H9 (cell line): ENCODE results near the gene CACNA1I. TPM values are rescaled to one million over a fixed set of nuclear protein-coding genes. Genes with fewer than 3 reads are reported as not detected.

Experiments
- DNase-seq: peaks from one replicate; pipeline ENCODE4 v3.0.0-alpha.2; 2017
- H2AFZ ChIP-seq: one replicate; pipeline ENCODE4 v1.6.1; 2013; ENCODE audit warnings: mild to moderate bottlenecking, low read length, control low read depth, moderate library complexity
- H2AK5ac ChIP-seq: 2 replicates; pipeline ENCODE4 v1.6.1; 2013; ENCODE audit warnings: low read length, control low read depth, mixed read lengths; ENCODE audit not compliant: insufficient read length
- H2BK120ac ChIP-seq: one replicate; pipeline ENCODE4 v1.6.1; 2013; ENCODE audit warnings: low read depth, mild to moderate bottlenecking, low read length, control low read depth, inconsistent platforms; ENCODE audit not compliant: poor library complexity, severe bottlenecking
- H2BK12ac ChIP-seq: 2 replicates; pipeline ENCODE4 v1.6.1; 2013; ENCODE audit warnings: low read length, control low read depth, mixed read lengths, low read depth; ENCODE audit not compliant: insufficient read length
- H2BK15ac ChIP-seq: 2 replicates; pipeline ENCODE4 v1.6.1; 2013; ENCODE audit warnings: low read depth, low read length, control low read depth
- H2BK20ac ChIP-seq: one replicate; pipeline ENCODE4 v1.6.1; 2013; ENCODE audit warnings: low read depth, mild to moderate bottlenecking, low read length, control low read depth, inconsistent platforms; ENCODE audit not compliant: poor library complexity, severe bottlenecking
- H2BK5ac ChIP-seq: 2 replicates; pipeline ENCODE4 v1.6.1; 2013; ENCODE audit warnings: low read length, control low read depth, mixed read lengths; ENCODE audit not compliant: insufficient read length
- H3K14ac ChIP-seq: 2 replicates; pipeline ENCODE4 v1.6.1; 2013; ENCODE audit warnings: low read length, control low read depth; ENCODE audit not compliant: insufficient read depth
- H3K18ac ChIP-seq: 2 replicates; pipeline ENCODE4 v1.6.1; 2013; ENCODE audit warnings: low read depth, mild to moderate bottlenecking, mixed read lengths, low read length, control low read depth; ENCODE audit not compliant: insufficient read length
- H3K23ac ChIP-seq: 2 replicates; pipeline ENCODE4 v1.6.1; 2013; ENCODE audit warnings: low read length, control low read depth, mixed read lengths, low read depth; ENCODE audit not compliant: insufficient read length
- H3K23me2 ChIP-seq: 2 replicates; pipeline ENCODE4 v1.6.1; 2013; ENCODE audit warnings: low read depth, mild to moderate bottlenecking, mixed read lengths, low read length, control low read depth; ENCODE audit not compliant: insufficient read length, poor library complexity, severe bottlenecking
- H3K27ac ChIP-seq: 2 replicates; pipeline ENCODE4 v1.5.1; 2013; ENCODE audit warnings: low read length, control low read depth, mixed read lengths, low read depth; ENCODE audit not compliant: insufficient read length
- H3K27me3 ChIP-seq: 2 replicates; pipeline ENCODE4 v1.6.1; 2013; ENCODE audit warnings: low read length, control low read depth, inconsistent platforms; ENCODE audit not compliant: insufficient read depth
- H3K4ac ChIP-seq: 2 replicates; pipeline ENCODE4 v1.6.1; 2013; ENCODE audit warnings: low read depth, mild to moderate bottlenecking, control low read depth, inconsistent platforms, low read length, moderate library complexity
- H3K4me1 ChIP-seq: 2 replicates; pipeline ENCODE4 v1.6.1; 2013; ENCODE audit warnings: low read length, control low read depth, inconsistent platforms; ENCODE audit not compliant: insufficient read depth
- H3K4me2 ChIP-seq: 2 replicates; pipeline ENCODE4 v1.6.1; 2013; ENCODE audit warnings: low read length, control low read depth, mixed read lengths; ENCODE audit not compliant: insufficient read length, insufficient read depth
- H3K56ac ChIP-seq: 2 replicates; pipeline ENCODE4 v1.6.1; 2013; ENCODE audit warnings: low read depth, mild to moderate bottlenecking, mixed read lengths, low read length, control low read depth; ENCODE audit not compliant: insufficient read length
- H3K79me1 ChIP-seq: 2 replicates; pipeline ENCODE4 v1.6.1; 2013; ENCODE audit warnings: low read depth, mild to moderate bottlenecking, moderate library complexity, low read length, control low read depth, inconsistent platforms; ENCODE audit not compliant: insufficient read depth, poor library complexity, severe bottlenecking
- H3K79me2 ChIP-seq: 2 replicates; pipeline ENCODE4 v1.6.1; 2013; ENCODE audit warnings: low read length, control low read depth, inconsistent platforms; ENCODE audit not compliant: insufficient read depth
- H3K9ac ChIP-seq: 2 replicates; pipeline ENCODE4 v1.6.1; 2013; ENCODE audit warnings: low read length, control low read depth, mixed read lengths; ENCODE audit not compliant: insufficient read length; ENCODE audit errors: extremely low read depth
- H3K9me3 ChIP-seq: one replicate; pipeline ENCODE4 v1.6.1; 2013; ENCODE audit warnings: low read depth, low read length, inconsistent platforms; ENCODE audit not compliant: control insufficient read depth
- H3T11ph ChIP-seq: one replicate; pipeline ENCODE4 v1.6.1; 2013; ENCODE audit warnings: mild to moderate bottlenecking, low read length, control low read depth, inconsistent platforms
- H4K20me1 ChIP-seq: one replicate; pipeline ENCODE4 v1.6.1; 2013; ENCODE audit not compliant: control insufficient read depth, insufficient read length, insufficient read depth
- H4K5ac ChIP-seq: 2 replicates; pipeline ENCODE4 v1.6.1; 2013; ENCODE audit warnings: low read depth, mild to moderate bottlenecking, mixed read lengths, low read length, control low read depth; ENCODE audit not compliant: insufficient read length
- H4K8ac ChIP-seq: replicated peaks from 2 replicates; pipeline ENCODE4 v1.6.1; 2013; ENCODE audit warnings: low read length, control low read depth, mixed read lengths, low read depth; ENCODE audit not compliant: insufficient read length
- H4K91ac ChIP-seq: 2 replicates; pipeline ENCODE4 v1.6.1; 2013; ENCODE audit warnings: low read depth, mild to moderate bottlenecking, moderate library complexity, mixed read lengths, low read length, control low read depth; ENCODE audit not compliant: insufficient read length
- H3K27ac Mint-ChIP-seq, 3 experiments: 2 replicates in 2 of 3; 3 replicates in 1 of 3; pipeline ENCODE4 v1.8.0; 2020 to 2021; ENCODE audit warnings: mixed read lengths in 3 of 3, mild to moderate bottlenecking in 1 of 3, moderate library complexity in 1 of 3
- H3K27me3 Mint-ChIP-seq: 2 replicates; pipeline ENCODE4 v1.8.0; 2021; ENCODE audit warnings: low read depth, mild to moderate bottlenecking, moderate library complexity, mixed read lengths
- H3K36me3 Mint-ChIP-seq, 3 experiments: 2 replicates in 2 of 3; 3 replicates in 1 of 3; pipeline ENCODE4 v1.8.0; 2020 to 2021; ENCODE audit warnings: low read depth in 3 of 3, mixed read lengths in 3 of 3; ENCODE audit not compliant: insufficient read depth in 1 of 3
- H3K4me1 Mint-ChIP-seq, 2 experiments: 2 replicates each; pipeline ENCODE4 v1.8.0; 2020; ENCODE audit warnings: mixed read lengths in 2 of 2
- H3K4me3 Mint-ChIP-seq, 2 experiments: 2 replicates in 1 of 2; 3 replicates in 1 of 2; pipeline ENCODE4 v1.8.0; 2020 to 2021; ENCODE audit warnings: mild to moderate bottlenecking in 2 of 2, mixed read lengths in 2 of 2, moderate library complexity in 1 of 2
- H3K9me3 Mint-ChIP-seq, 2 experiments: 2 replicates in 1 of 2; 3 replicates in 1 of 2; pipeline ENCODE4 v1.8.0; 2020; ENCODE audit warnings: mild to moderate bottlenecking in 2 of 2, mixed read lengths in 2 of 2, moderate library complexity in 1 of 2
- WGBS: extraction: QIAGEN DNeasy Blood & Tissue Kit; methylation state at CpG from one replicate; pipeline ENCODE4 v1.1.7; 2013; ENCODE audit warnings: missing lambda C conversion rate, low lambda C conversion rate, mixed read lengths; ENCODE audit not compliant: insufficient read length; ENCODE audit errors: extremely low coverage; 5-methylcytosine and 5-hydroxymethylcytosine counted together
- total RNA-seq: library from RNA; stranded (reverse); gene quantifications from 2 replicates; pipeline ENCODE4 v1.2.1, GENCODE V29; 2021
- TF ChIP-seq, protein P1 (sequence below): fragments of 200-600 bp; sonication (generic); conservative IDR thresholded peaks from 3 replicates; pipeline ENCODE4 v1.8.0; 2021; ENCODE audit warnings: antibody characterized with exemption, mild to moderate bottlenecking

CACNA1I gene
- total RNA-seq, 1 experiment from 2014 or later, result 0.50 TPM

DNA sequence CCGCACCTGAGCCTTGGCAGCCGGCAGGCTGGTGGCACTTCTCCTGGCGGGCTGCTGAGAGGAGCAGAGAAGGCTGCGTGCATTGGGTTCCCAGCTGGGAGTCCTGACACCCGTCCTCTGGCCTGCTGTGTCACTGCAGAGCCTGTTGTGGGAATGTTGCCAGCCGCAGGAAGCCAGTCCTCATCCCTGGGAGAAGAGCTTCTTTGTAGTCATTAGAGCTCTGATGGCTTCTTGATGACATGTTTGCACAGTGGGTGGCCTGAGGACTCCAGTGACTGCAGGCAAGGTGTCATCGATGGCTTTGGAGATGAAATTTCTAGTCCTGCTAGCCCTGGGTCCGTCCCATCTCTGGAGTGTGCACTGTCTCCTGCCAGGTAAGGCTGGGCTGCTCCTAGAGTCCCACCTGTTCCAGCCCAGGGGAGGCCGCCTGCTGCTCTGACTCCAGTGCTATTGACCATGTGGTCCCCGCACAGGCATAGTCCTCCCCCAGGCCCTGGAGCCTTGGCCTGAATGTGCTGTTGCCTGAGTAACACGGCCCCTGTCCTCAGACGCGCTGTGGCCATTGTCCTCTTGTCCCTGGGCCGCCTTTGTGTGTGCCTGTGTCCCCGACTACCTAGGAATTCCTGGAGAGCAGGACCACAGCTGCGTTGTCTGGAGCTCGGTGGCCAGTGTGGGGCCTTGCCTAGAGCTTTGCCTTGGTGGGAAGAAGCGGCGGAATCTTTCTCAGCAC lies 129.2 kb downstream of the CACNA1I start:
- no peak overlapping the region for H2BK12ac ChIP-seq
- no peaks in the 10 kb centered on the region for H3K4me1 ChIP-seq
- peaks cover 3% of the 10 kb centered on the region; the same call in 1 of the 2 replicates for H3K27me3 Mint-ChIP-seq
- H3K14ac ChIP-seq, result no peak overlapping the region
- no peaks in the 10 kb centered on the region for H3K23me2 ChIP-seq
- H4K8ac ChIP-seq, result no peak overlapping the region
- H3K36me3 Mint-ChIP-seq, result no peaks in the 10 kb centered on the region
- TF ChIP-seq, protein P1, sequence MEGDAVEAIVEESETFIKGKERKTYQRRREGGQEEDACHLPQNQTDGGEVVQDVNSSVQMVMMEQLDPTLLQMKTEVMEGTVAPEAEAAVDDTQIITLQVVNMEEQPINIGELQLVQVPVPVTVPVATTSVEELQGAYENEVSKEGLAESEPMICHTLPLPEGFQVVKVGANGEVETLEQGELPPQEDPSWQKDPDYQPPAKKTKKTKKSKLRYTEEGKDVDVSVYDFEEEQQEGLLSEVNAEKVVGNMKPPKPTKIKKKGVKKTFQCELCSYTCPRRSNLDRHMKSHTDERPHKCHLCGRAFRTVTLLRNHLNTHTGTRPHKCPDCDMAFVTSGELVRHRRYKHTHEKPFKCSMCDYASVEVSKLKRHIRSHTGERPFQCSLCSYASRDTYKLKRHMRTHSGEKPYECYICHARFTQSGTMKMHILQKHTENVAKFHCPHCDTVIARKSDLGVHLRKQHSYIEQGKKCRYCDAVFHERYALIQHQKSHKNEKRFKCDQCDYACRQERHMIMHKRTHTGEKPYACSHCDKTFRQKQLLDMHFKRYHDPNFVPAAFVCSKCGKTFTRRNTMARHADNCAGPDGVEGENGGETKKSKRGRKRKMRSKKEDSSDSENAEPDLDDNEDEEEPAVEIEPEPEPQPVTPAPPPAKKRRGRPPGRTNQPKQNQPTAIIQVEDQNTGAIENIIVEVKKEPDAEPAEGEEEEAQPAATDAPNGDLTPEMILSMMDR, result no peak
- no peak overlapping the region for H2BK20ac ChIP-seq
- no peak overlapping the region for H2BK120ac ChIP-seq
- no peaks in the 10 kb centered on the region for H3K79me2 ChIP-seq
- no peak overlapping the region for H3T11ph ChIP-seq
- H3K18ac ChIP-seq, result no peak overlapping the region
- H4K5ac ChIP-seq, result no peak overlapping the region
- no peaks in the 10 kb centered on the region for H3K79me1 ChIP-seq
- no peak overlapping the region for H2AK5ac ChIP-seq
- H3K4ac ChIP-seq, result no peak overlapping the region
- H3K4me1 Mint-ChIP-seq, result peaks cover 0 to 7% of the 10 kb centered on the region in 2 experiments; a peak in 1 of 4 replicates
- H4K20me1 ChIP-seq, result peaks cover 3% of the 10 kb centered on the region
- H3K27me3 ChIP-seq, result no peaks in the 10 kb centered on the region
- H3K4me2 ChIP-seq, result no peak overlapping the region
- WGBS, result no CpG with 5 or more reads among the region's 19 CpGs
- H3K23ac ChIP-seq, result no peak overlapping the region
- H3K4me3 Mint-ChIP-seq, result no peak overlapping the region
- H3K27ac Mint-ChIP-seq, result no peak overlapping the region
- no peak overlapping the region for H2BK5ac ChIP-seq
- no peak overlapping the region for H2BK15ac ChIP-seq
- no peaks in the 10 kb centered on the region for H3K9me3 Mint-ChIP-seq
- no peak overlapping the region for H3K56ac ChIP-seq
- DNase-seq, result no peak
- no peaks in the 10 kb centered on the region for H3K9me3 ChIP-seq
- H3K27ac ChIP-seq, result no peak overlapping the region
- no peak overlapping the region for H2AFZ ChIP-seq
- H3K9ac ChIP-seq, result no peak overlapping the region
- H4K91ac ChIP-seq, result no peak overlapping the region
